GM04503 (cell line): Measurements from ENCODE around the gene IDI2.

Experiments used
- DNase-seq: peaks from one replicate; pipeline ENCODE4 v3.0.0-alpha.2; 2012; ENCODE audit warnings: low read depth

Gene IDI2

GRCh38 chr10:1007583-1007982, 18.1 kb downstream of the IDI2 start:
- no peak for DNase-seq

GRCh38 chr10:1006573-1006972, 19.1 kb downstream of the IDI2 start:
- no peak for DNase-seq

- DNase-seq, result no peak
Measured at GRCh38 chr10:1003884-1004670, 21.6 kb downstream of the IDI2 start.

DNA sequence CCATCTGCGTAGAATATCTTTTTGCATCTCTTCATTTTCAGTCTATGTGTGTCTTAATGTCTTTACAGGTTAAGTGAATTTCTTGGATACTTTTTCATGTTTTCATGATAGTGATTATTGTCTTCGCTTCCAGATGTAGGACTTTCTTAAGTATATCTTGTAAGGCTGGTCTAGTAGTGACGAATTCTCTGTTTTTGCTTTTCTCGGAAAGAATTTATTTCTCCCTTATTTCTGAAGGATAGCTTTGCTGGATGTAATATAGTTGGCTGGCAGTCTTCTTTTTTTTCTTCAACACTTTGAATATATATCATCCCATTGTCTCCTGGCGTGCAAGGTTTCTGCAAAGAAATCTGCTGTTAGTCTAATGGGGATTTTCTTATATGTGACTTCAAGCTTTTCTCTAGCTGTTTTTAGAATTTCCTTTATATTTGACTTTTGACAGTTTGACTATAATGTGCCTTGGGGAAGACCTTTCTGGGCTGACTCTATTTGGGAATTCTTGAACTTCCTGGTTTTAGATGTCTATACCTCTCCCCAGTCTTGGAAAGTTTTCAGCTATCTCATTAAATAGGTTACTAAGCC, 23.1 kb downstream of the IDI2 start:
- no peak for DNase-seq

- no peak for DNase-seq
Measured at GRCh38 chr10:997266-998022, 28.2 kb downstream of the IDI2 start.

DNA sequence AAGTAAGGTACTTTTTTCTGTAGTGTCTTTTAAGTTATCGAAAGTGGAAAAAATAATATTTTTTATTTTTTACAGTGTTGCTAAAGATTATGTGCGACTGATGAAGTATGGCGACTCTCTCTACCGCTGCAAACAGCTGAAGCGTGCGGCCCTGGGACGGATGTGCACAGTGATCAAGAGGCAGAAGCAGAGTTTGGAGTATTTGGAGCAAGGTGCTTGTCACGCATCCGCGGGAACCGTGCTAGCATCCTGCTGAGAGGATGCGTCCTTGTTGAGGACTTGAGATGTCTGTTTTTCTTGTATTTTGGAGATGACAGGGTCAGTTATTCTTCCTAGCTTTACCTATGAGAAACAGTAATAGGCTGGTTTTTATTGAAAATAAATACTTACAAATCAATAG, 29.6 kb downstream of the IDI2 start:
- no peak for DNase-seq

GRCh38 chr10:995559-995926, 30.1 kb downstream of the IDI2 start:
- no peak for DNase-seq

- DNase-seq, result no peak
Measured at GRCh38 chr10:994836-995558, 30.7 kb downstream of the IDI2 start.

GRCh38 chr10:992871-993270, 32.8 kb downstream of the IDI2 start:
- no peak for DNase-seq

GRCh38 chr10:992467-992866, 33.2 kb downstream of the IDI2 start:
- DNase-seq, result no peak

- DNase-seq, result no peak
Measured at GRCh38 chr10:990808-991207, 34.9 kb downstream of the IDI2 start.

GRCh38 chr10:988667-989545, 36.8 kb downstream of the IDI2 start:
- DNase-seq, result no peak

GRCh38 chr10:987870-988666, 37.6 kb downstream of the IDI2 start, which contains the start of gene GTPBP4:
TSS of gene GTPBP4 (plus strand) at chr10:988434. CDS start at chr10:988480, 46 bp downstream.
- peak; percentile 81 for DNase-seq

GRCh38 chr10:987620-987869, 38.1 kb downstream of the IDI2 start:
- no peak for DNase-seq

DNA sequence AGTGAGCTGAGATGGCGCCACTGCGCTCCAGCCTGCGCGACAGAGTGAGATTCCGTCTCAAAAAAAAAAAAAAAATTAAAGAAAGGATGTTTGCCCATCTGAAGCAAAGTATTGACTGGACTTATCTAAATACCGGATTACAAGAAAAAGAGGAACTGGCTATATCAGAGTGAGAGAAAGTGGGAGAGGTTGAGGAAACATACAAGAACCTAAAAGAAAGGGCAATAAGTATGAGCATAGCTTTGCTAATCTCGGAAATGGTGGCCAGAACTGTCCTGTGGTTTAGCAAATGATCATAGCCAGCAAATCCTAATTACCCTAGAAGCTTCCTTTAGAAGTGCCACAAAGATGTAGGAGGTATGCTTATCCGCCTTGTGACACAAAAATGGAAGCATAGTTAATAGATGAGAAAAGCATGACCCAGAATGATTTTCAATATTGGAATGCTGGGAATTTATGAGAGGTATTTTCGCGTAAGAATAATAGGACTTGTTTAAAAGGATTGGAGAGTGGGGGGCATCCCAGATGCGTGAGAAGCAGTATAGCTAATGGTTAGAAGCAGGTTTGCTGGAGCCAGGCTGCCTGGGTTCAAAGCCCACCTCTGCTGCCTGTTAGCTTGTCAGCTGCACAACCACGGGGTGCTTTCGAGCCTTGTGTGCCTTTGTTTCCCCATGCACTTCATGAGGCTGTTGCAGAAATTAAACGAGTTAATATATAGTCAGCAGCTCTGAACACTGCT, 38.6 kb downstream of the IDI2 start:
- DNase-seq, result peak; percentile 69

- DNase-seq, result no peak
Measured at GRCh38 chr10:986137-986825, 39.4 kb downstream of the IDI2 start.

GRCh38 chr10:985361-985760, 40.3 kb downstream of the IDI2 start:
- DNase-seq, result no peak

GRCh38 chr10:983971-984655, 41.5 kb downstream of the IDI2 start:
- no peak for DNase-seq

- no peak for DNase-seq
Measured at GRCh38 chr10:983401-983800, 42.3 kb downstream of the IDI2 start.
